Mammary epithelial cell (primary cell): ENCODE results near the gene DENND11.
"Not testable (repeated sequence)": the region's sequence is repeated elsewhere in the genome, so short reads cannot be mapped to it uniquely, and the experiment has no call there.

Experiments used
- EZH2 ChIP-seq: IDR thresholded peaks from 2 replicates; pipeline ENCODE4 v1.6.1; 2012; ENCODE audit warnings: low read length, inconsistent platforms, borderline replicate concordance
- TF ChIP-seq, protein P1 (sequence below), 2 donors: IDR thresholded peaks in 1 of 2; conservative IDR thresholded peaks in 1 of 2; 2 replicates each; pipeline ENCODE4 v1.5.1; 2011 to 2012; ENCODE audit warnings: inconsistent platforms in 2 of 2, low read length in 2 of 2, mild to moderate bottlenecking in 2 of 2, control low read depth in 1 of 2, low read depth in 1 of 2; ENCODE audit not compliant: insufficient read depth in 1 of 2; ENCODE audit errors: extremely low read depth in 1 of 2

DNA sequence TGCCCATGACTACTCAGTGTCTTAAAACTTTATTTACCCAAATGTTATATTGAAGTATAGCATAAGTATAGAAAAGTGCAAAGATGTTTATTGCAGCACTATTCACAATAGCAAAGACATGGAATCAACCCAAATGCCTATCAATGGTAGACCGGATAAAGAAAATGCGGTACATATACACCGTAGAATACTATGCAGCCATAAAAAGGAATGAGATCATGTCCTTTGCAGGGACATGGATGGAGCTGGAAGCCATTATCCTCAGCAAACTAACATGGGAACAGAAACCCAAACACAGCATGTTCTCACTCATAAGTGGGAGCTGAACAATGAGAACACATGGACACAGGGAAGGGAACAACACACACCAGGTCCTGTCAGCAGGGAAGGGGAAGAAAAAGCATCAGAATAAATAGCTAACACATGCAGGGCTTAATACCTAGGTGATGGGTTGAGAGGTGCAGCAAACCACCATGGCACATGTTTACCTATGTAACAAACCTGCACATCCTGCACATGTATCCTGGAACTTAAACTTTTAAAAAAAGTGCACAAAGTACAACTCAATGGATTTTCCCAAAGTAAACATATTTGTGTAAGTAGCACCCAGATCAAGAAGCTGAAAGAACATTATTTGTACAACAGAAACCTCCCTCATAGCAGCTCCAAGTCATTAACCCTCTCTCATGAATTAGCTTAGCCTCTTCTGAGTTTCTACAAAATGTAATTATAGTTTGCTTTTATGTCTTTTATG, 12.7 kb downstream of the DENND11 start:
- TF ChIP-seq, protein P1, sequence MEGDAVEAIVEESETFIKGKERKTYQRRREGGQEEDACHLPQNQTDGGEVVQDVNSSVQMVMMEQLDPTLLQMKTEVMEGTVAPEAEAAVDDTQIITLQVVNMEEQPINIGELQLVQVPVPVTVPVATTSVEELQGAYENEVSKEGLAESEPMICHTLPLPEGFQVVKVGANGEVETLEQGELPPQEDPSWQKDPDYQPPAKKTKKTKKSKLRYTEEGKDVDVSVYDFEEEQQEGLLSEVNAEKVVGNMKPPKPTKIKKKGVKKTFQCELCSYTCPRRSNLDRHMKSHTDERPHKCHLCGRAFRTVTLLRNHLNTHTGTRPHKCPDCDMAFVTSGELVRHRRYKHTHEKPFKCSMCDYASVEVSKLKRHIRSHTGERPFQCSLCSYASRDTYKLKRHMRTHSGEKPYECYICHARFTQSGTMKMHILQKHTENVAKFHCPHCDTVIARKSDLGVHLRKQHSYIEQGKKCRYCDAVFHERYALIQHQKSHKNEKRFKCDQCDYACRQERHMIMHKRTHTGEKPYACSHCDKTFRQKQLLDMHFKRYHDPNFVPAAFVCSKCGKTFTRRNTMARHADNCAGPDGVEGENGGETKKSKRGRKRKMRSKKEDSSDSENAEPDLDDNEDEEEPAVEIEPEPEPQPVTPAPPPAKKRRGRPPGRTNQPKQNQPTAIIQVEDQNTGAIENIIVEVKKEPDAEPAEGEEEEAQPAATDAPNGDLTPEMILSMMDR (conservative IDR thresholded peaks at IDR 0.05 in 1 of 2, IDR thresholded peaks at IDR 0.05 in 1 of 2; ENCODE audit: extremely low read depth in 1 of 2, insufficient read depth in 1 of 2, low read depth in 1 of 2, low read length in 2 of 2) = not testable (repeated sequence)
- TF ChIP-seq EZH2 = not testable (repeated sequence)
